Amniotic epithelial cell (primary cell): Measurements from ENCODE around the gene TSSC4.

ENCODE experiments used
- DNase-seq: peaks from one replicate; pipeline ENCODE4 v3.0.0-alpha.2; 2010; ENCODE audit warnings: low read depth

Gene TSSC4

DNA sequence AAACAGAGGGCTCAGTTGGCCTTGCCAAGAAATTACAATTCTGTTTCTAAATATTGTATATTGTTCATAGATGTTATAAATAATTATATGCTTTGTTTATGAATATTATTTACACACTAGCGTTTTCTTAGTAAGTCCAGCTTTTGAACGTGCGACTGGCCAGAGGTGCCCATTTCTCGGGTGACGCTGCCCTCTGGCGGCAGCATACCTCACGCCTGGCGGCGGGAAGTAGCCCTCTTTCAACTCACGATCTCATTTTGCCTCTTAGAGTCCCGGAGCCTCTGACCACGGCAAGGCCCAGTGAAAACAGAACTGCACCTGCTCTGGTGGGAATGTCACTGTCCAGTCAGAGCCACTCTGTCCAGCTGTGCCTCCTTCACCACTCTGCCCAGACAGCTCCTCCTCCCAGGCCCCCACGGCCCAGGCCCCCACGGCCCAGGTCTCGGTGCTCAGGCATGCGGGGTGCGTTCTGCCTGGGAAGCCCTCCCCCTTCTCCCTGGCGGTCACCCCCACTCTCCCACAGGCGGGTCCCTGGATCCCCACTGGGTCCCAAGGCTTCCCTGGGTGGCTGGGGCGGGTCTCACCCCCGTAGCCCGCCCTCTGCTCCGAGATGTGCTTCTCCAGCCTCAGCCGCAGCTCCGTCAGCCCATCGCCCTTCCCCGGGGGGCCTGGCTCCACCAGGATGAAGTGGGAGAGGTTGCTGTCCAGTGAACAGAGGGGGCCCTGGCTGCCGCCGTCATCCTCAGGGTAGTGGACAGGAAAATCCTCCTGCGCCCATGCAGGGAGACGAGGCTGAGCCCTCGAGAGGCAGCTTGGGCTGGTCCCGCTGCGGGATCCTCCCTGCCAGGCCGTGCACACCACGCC is 19.3 kb downstream of the TSSC4 start:
- DNase-seq = peak; percentile 66

DNA sequence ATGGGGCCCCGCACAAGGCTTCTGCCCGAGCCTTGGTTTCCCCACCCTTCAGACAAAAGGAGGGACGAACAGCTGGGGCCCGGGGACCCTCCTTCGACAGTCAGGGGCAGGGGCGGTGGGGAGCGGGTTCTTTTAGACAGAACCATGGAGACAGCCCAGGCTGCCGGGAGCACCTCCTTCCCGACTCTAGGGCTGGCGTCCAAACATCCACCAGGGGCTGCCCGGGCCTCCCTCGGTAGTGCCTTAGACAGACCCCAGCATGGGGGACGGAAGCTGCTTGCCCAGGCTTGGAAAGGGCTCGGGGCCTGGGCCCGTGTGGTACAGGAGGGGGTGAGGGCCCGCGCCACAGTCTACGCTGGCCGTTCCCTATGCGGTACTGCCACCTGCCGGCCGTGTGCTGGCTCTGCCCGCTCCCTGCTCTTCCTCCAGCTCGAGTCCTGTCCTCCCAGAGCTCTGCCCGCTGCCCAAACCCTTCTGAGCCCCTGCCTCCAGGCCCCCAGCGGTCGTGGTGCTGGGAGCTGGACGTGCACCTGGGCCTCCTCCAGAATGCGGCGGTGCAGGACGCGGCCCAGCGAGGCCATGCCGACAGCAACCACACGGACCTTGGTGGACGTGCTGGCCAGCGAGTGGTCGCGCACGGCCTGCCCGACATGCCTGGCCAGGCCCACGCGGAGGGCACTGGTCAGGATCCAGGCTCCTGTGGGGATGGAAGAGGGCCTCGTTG is 20.1 kb downstream of the TSSC4 start:
- DNase-seq = peak; percentile 38

DNA sequence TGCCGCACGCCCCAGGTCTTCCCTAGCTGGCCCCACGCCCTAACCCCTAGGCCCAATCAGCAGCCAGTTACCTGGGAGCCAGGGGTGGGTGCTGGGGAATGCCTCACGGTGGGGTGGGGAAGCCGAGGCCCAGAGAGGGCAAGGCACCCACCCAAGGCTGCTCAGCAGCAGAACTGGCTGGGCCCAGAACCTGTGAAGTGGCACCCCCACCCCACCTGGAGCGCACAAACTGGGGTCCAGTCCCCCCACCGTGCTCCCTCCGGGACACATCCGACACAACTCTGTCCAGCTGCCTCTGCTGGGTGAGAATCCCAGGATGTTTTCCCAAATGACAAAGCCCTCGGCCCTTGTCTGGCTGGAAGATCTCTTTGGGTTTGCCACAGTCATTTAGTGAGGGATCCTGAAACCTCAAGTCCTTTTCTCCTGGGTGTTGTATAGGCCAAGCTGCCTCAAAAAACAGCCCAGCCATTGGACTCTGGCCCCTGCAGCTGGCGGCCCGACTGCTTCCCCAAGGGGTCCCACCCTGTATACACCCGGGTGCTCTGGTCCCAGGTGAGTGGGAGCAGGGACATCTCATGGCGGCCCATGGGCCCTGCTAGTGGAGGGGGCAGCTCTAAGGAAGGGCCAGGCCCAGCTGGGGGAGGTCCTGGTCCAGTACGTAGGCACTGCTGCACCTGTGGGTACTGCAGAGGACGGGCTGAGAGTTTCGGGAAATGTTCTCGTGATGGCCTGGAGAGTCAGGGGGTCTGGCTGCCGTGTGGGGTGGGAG is 20.9 kb downstream of the TSSC4 start:
- DNase-seq = no peak

DNA sequence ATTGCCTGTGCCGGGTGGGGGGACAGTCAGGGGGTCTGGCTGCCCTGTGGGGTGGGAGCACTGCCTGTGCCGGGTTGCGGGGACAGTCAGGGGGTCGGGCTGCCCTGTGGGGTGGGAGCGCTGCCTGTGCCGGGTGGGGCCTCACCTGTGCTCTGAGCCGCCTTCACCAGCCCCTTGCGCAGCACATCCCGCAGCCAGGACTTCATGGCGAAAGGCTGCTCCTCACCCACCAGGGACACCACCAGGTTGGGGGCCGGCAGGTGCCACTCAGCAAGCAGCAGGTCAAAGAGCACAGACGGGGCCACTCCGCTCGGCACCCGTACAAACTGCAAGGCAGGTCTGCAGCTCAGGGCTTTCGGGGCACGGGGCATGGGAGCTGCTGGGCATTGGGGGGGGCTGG is 21.4 kb downstream of the TSSC4 start:
- DNase-seq = no peak

DNA sequence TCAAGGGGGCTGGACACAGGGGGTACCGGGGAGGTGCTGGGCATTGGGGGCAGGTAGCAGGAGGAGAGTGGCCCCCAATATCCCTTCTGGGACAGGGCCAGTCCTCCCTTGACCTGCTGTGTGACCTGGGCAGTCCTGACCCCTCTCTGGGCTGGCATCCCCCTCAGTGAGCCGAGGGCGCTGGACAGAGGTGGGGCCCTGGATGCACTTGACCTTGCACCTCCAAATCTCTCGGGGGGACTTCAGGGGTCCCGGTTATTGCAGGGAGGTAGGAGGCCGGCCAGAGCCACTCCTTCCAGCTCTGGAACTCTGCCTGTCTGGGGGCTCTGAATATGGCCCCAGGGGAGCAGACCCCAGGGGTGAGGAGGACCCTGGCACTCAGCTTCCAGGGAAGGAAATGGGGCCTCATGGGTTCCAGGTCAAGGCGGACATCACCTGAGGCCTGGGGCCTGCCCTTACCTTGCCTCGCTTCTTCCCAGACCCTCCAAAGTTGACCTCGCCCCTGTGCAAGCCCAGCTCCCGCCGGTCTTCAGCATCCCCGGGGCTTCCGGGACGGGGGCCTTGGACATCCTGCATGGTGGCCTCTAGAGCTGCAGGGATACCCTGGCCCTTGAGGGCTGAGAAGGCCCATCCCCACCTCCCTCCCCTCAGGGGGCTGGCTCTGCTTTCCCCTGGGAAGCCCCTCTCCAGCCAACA is 22.1 kb downstream of the TSSC4 start:
- no peak for DNase-seq

DNA sequence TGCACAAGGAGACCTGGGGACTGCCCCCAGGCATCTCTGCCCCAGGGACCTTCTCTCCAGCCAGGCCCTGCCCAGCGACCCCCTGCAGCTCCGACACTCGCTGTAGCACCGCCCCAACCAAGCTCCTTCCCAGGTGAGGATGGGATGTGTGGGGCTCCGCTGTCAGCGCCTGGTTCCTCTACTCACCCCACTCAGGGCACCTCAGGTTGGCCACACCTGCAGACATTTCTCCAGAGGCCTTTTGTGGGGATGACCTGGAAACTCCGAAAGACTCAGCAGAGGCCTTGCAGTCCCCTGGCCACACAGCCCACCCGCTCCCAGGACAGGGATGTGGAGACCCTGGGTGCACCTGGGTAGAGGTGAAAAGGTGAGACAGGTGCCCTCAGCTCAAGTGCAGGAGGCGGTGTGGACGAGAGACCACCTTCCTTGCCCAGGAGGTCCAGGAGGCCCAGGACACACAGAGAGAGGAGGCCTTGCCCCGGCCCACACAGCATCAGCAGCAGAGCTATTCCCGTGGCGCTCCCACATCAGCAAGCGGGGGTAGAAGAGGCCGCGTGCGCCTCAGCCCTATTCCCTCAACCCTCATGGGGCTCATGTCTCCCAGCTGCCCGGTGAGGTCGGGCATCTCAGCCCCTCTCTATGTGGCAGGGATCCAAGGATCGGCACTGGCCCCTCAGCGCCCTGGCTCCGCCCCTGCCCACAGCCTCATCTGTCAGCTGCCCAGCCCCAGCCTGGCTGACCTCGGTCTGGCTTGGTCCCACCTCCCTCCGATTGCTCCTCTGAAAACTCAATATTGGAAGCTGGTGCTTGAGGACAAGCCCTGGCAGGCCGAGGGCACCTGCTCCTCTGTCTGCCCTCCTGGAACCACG is 22.8 kb downstream of the TSSC4 start:
- no peak for DNase-seq

DNA sequence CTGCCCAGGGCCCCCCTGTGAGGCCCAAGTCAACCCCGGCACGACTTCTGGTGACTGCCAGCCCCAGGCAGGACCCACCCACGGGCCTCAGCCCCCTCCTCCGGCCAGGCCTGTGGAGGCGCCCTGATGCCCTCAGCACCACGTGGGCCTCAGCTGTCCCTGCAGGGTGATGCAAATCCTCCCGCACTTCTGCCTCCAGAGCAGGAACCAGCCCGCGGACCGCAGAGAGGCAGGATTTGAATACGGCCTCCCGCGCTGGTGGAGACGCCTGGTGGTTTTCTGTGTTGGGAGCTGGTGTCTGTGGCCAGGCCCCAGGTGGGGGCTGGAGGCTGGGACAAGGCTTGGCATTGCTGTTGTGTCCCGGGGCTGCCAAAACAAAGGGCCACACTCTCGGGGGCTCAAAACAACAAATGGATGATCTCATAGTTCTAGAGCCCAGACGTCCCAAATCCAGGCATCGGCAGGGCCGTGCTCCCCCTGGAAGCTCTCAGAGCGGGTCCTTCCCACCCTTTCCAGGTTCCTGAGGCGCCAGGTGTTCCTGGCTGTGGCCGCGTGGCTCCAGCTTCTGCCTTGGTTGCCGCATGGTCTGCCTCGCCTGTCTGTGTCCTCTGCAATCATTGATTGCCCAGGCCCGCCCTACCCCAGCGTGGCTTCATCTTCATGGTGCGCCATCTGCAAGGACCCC is 24.4 kb downstream of the TSSC4 start:
- no peak for DNase-seq

DNA sequence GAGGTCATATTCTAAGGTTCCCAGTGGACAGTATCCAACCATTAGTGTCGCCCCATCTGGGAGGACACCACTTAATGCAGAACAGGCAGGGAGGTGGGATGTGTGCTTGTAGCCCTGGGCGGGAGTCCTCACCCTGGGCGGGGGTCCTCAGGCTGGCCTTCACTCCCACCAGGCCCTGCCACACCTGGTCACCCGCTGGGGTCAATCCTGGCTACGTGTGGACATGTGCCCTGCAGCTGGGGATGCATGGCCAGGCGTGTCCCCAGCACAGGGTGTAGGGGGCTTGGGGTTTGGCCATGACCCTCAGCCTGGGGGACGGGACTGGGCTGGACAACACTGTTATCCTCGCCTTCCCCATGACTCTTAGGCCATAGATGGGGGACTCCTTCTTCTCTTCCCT is 25.0 kb downstream of the TSSC4 start:
- no peak for DNase-seq

DNA sequence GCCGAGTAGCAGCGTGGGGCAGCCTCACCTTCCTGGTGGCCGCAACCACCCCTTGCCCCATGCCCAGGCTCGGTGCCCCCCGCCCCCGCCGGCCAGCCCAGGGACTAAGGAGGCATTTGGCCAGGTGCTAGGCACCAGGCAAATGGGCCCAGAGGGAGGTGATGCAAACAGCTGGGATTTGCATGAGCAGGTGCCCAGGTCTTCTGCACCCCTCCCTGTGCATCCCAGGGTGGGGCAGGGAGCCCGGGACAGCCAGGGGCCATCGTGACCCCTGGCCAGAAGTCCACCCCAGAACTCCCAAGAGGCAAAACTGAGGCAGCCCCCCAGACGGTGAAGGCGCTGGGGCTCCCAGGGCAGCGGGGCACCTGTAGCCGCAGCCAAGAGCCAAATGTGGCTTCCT is 25.7 kb downstream of the TSSC4 start:
- DNase-seq = no peak

DNA sequence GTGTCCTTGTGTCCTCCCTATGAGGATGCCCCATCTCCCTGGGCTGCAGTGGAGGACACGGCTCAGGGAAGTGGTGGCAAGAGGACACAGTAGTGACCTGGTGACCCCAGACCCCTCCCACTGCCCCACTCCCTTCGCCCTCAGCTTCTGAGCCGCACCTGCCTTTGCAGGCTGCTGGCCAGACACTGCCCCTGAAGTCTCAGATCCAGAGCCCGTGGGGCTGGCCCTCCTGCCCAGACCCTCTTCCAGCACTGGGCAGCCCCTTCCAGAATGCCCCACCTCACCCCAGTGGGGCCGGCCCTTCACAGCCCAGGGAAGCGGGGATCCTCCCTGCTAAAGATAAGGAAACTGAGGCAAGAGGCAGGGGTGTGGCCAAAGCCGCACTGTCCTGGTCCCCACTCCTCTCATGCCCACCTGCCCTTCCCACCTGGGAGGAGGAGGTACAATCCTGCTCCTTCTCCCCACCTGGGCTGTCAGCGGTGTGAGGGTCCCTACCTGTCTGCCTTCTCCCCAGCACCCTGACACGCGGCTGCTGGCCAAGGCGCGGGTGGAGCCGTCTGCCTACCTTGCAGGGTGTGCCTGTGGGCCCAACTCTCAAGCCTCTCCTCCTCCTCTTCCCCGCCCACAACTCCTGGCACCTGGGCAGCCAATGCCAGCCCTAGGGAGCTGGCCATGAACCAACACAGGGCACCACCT is 26.4 kb downstream of the TSSC4 start:
- no peak for DNase-seq

DNA sequence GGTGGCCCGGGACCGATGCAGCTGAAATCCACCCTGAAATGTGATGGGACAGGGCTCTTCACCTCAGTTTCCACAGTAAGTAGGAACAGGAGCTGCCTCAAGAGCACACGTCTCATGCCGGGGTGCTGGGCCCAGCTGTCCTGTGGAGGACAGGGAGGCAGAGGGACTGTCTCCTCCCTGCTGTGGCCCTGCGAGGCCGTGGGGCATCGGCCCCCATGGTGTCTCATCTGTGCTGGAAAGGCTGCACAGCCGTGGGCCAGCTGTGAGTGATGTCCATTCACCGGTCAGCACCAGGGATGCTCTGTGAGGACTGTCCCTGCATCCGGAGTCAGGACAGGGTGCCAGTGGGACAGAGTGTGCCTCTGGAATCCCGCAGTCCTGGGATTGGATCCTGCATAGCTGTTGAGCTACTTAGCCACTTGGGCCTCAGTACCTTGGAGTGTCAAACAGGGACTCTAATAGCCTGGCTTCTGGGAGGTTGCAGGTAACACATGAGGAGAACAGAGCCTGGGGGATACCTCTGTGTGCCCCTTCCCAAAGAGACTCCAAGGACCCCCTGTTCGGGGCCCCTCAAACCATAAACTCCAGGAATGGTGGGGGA is 27.3 kb downstream of the TSSC4 start:
- no peak for DNase-seq

DNA sequence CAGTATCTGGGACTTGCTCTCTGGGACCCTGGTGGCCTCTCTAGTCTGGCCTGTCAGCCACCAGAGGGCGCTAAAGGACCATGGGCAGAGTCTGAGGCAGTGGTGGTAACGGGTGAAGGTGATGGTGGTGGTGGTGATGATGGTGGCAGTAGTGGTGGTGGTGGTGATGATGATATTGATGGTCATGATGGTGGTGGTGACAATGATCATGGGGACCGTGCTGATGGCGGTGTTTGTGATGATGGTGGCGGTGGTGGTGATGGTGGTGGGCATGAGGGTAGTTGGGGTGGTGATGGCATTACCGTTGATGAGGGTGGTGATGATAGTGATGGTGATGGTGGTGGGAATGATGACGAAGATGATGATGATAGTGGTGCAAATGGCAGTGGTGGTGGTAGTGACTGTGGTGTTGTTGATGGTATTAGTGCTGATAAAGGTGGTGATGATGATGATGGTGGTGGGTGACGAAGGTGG is 27.8 kb downstream of the TSSC4 start:
- DNase-seq = peak; percentile 24

DNA sequence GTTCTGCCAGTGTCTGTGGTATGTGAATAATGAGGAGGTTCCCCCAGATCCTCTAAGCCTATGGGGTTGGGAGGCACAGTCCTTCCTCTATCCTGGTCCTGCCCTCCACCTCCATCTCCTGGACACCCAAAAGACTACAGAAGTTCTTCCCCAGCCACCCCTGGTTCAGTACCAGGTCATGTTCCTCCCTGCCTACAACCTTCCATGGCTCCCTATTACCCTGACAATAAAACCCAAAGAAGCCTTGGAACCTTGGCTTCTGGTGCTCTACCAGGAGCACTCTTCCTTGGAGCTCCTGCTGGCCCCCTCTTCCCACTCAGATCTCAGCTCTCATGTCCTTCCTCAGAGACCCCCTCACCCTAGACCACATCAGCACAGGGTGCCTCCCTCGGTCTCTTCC is 30.8 kb downstream of the TSSC4 start:
- no peak for DNase-seq

DNA sequence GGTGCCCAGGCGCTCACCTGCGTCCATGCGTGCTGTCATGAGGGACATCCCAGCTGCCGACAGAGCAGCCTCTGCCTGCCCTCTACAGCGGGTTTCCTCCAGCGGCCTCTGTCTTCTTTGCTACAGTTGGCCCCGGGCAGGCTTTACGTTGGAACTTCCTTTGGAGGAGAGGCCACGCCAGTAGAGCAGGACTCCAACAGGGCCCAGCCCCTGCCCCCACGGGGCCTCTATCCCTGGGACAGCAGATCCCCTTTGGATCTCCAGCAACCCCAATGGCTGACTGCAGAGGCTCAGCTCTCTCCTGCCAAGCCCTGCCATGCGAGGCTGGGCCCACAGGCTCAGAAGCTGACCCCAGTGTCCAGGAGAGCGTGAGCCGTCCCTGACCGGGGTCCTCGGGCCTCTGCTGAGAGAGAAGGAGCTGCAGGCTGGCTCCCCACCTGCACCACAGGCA is 31.6 kb downstream of the TSSC4 start:
- DNase-seq = no peak

DNA sequence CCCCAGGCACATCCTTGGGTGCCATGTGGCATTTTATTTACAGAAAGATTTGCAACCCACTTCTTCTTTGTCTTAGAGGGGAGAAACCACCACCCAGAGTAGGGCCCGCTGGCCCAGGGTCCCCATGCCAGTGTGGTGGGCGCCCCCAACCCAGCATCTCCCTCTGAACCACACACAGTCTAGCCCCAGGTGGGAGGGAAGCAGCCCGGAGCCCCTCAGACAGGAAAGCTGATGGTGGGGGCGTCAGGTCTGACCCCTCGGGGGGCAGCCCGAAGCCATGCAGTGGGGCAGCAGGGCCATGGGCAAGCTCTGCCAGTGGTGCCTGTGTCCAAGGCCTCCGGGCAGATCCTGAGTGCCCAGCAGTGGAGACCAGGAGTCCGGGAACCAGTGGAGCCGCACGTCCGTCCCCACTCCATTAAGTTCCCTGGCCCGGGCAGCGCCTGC is 32.1 kb downstream of the TSSC4 start:
- no peak for DNase-seq

DNA sequence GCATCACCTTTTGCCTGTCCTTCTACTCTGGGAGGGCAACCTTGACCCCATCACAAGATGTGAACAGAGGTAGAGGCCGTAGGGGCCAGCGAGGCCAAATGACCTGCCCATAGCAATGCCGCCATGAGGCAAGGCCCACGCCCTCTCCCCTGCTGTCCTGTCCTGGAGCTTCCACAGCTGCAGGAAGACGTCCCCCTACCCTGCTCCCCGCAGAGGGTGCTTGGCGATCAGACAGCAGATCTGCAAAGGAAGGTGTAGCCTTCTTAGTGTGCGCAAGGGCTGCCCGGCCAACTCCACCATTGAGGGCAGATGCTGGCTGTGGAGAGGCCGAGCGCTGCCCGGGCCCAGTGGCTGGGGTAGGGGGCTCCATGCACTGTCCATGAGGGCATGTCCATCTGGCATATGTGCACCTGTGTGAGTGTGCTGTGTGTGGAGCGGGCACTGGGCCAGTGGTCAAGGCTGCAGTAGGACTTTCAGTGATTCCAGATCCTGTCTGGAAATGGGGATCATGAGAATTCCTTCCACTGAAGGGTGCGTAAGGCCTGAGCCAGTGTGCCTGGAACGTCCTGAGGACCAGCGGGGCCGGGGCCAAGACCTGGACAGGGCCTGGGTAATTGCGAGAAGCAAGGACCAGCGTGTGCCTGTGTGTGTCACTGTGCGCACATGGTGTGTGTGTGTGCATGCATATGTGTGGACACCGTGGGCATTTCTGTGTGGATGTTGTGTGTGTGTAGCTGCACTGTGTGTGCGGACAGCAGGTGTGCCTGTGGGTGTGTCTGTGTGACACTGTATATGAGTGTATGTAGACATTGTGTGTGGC is 32.8 kb downstream of the TSSC4 start:
- no peak for DNase-seq

DNA sequence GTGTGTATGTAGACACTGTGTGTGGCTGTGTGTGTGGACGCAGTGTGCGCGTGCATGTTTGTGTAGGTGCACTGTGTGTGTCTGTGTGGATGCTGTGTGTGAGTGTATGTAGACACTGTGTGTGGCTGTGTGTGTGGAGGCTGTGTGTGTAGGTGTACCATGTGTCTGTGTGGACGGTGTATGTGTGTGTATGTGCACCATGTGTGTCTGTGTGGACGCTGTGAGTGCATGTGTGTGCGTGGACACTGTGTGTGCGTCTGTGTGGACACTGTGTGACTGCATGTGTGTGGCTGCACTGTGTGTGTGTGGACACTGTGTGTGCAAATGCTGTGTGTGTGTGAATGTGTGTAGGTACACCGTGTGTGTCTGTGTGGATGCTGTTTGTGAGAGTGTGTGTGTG is 33.5 kb downstream of the TSSC4 start:
- DNase-seq = no peak

DNA sequence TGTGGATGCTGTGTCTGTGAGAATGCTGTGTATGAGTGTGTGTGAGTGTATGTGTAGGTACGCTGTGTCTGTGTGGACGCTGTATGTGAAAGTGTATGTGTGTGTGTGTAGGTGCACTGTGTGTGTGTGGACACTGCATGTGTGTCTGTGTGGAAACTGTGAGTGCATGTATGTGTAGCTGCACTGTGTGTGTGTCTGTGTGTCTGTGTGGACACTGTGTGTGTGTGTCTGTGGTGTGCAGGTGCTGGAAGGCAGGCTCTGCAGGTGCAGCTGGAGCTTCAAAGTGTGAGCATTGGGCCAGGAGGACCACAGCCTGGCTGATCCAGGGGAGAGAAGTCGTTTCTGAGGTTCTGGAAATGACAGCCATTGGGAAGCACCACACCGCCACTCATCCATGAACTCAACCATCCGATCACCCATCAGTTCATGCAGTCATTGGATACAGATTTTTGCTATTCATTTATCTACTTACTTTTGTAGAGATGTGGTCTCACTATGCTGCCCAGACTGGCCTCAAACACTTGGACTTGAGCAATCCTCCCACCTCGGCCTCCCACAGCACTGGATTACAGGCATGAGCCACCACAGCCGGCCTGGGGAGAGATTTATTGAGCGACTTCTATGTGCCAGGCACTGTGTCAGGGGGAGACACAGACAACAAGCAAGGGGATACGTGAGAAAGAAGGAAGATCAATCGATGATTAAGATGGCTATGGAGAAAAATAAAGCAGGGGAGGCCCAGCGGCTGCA is 34.1 kb downstream of the TSSC4 start:
- DNase-seq = no peak
